Glomerular visceral epithelial cell (primary cell): ENCODE measurements around the gene PPP5C.
A peak's percentile ranks its signal among the peaks of the same experiment; 100 is the strongest.
"Not testable (repeated sequence)": the region's sequence is repeated elsewhere in the genome, so short reads cannot be mapped to it uniquely, and the experiment has no call there.

Experiments used
- DNase-seq: peaks from one replicate; pipeline ENCODE4 v3.0.0-alpha.2; 2016; ENCODE audit errors: extremely low spot score

Gene PPP5C

GRCh38 chr19:46346821-46347571 lies at the start of gene PPP5C:
PPP5C (plus strand) TSS chr19:46347087; CDS start chr19:46347097, 10 bp downstream.
- peak; percentile 93 for DNase-seq

GRCh38 chr19:46297700-46298478 lies 49.0 kb upstream of the PPP5C start:
- DNase-seq, result no peak

- DNase-seq, result no peak
Observed at GRCh38 chr19:46298479-46299003, 48.3 kb upstream of the PPP5C start.

GRCh38 chr19:46299004-46299509 lies 47.8 kb upstream of the PPP5C start:
- peak; percentile 92 for DNase-seq

- DNase-seq, result peak; percentile 46
Observed at GRCh38 chr19:46299695-46300094, 47.2 kb upstream of the PPP5C start.

- DNase-seq, result no peak
Observed at GRCh38 chr19:46303322-46303690, 43.6 kb upstream of the PPP5C start.

GRCh38 chr19:46303691-46304397 lies 43.0 kb upstream of the PPP5C start:
- no peak for DNase-seq

GRCh38 chr19:46306501-46306900 lies 40.4 kb upstream of the PPP5C start:
- DNase-seq, result no peak

- no peak for DNase-seq
Observed at GRCh38 chr19:46308510-46308909, 38.4 kb upstream of the PPP5C start.

GRCh38 chr19:46309056-46309455 lies 37.8 kb upstream of the PPP5C start:
- DNase-seq, result no peak

GRCh38 chr19:46311444-46311843 lies 35.4 kb upstream of the PPP5C start:
- no peak for DNase-seq

GRCh38 chr19:46313540-46314469 lies 33.1 kb upstream of the PPP5C start:
- DNase-seq, result not testable (repeated sequence)

GRCh38 chr19:46317339-46317738 lies 29.5 kb upstream of the PPP5C start:
- DNase-seq, result no peak

- no peak for DNase-seq
Observed at GRCh38 chr19:46319613-46320012, 27.3 kb upstream of the PPP5C start.

- DNase-seq, result no peak
Observed at GRCh38 chr19:46320559-46320958, 26.3 kb upstream of the PPP5C start.

GRCh38 chr19:46321653-46322052 lies 25.2 kb upstream of the PPP5C start:
- no peak for DNase-seq

- DNase-seq, result not testable (repeated sequence)
Observed at GRCh38 chr19:46323227-46323626, 23.7 kb upstream of the PPP5C start.

GRCh38 chr19:46324277-46324676 lies 22.6 kb upstream of the PPP5C start:
- no peak for DNase-seq

GRCh38 chr19:46326608-46327007 lies 20.3 kb upstream of the PPP5C start:
- DNase-seq, result no peak

GRCh38 chr19:46328079-46328478 lies 18.8 kb upstream of the PPP5C start:
- DNase-seq, result peak; percentile 65
